ENCODE measurements around the gene C15orf39.

Gene C15orf39

DNA sequence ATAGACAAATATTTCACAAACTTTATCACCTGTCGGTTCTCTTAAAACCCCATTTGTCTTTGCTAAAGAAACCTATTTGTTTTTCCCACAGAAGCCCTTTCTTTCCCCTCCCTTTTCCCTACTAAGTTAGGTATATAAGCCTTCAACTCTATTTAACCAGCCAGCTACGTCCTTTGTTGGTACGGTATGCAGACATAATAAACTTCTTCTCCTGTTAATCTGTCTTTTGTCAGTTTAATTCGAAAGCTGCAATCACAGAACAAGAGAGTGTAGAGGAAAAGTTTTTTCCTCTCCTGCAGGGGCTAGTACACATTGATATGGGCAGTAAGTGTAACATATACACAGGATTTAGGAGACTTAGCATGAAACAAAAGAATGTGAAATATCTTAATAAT, 21.9 kb upstream of the C15orf39 start:
- no peak overlapping the region for H3K4me3 ChIP-seq (ENCODE audit: low read length)
- H3K36me3 ChIP-seq (replicated peaks; ENCODE audit: low read depth, low read length) = no peaks in the 10 kb centered on the region
- peaks cover 3% of the 10 kb centered on the region; the same call in 1 of the 2 replicates for H3K4me1 ChIP-seq (ENCODE audit: low read length)
- peaks cover 48% of the 10 kb centered on the region for H3K27me3 ChIP-seq (ENCODE audit: low read depth, low read length)
- no peaks in the 10 kb centered on the region for H3K79me2 ChIP-seq (ENCODE audit: low read length)
- no peak overlapping the region for H3K27ac ChIP-seq (ENCODE audit: low read length)
- TF ChIP-seq, protein P1, sequence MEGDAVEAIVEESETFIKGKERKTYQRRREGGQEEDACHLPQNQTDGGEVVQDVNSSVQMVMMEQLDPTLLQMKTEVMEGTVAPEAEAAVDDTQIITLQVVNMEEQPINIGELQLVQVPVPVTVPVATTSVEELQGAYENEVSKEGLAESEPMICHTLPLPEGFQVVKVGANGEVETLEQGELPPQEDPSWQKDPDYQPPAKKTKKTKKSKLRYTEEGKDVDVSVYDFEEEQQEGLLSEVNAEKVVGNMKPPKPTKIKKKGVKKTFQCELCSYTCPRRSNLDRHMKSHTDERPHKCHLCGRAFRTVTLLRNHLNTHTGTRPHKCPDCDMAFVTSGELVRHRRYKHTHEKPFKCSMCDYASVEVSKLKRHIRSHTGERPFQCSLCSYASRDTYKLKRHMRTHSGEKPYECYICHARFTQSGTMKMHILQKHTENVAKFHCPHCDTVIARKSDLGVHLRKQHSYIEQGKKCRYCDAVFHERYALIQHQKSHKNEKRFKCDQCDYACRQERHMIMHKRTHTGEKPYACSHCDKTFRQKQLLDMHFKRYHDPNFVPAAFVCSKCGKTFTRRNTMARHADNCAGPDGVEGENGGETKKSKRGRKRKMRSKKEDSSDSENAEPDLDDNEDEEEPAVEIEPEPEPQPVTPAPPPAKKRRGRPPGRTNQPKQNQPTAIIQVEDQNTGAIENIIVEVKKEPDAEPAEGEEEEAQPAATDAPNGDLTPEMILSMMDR (IDR thresholded peaks at IDR 0.05; ENCODE audit: low read depth, low read length) = no peak
- TF ChIP-seq EZH2phosphoT487 (IDR thresholded peaks at IDR 0.05; ENCODE audit: low read depth) = no peak
- H3K9me3 ChIP-seq (ENCODE audit: insufficient read depth, low read length) = no peaks in the 10 kb centered on the region
- H2AFZ ChIP-seq (ENCODE audit: low read depth, low read length) = no peak overlapping the region
- no peak overlapping the region for H3K4me2 ChIP-seq (ENCODE audit: low read length)
- no peak overlapping the region for H3K9ac ChIP-seq (ENCODE audit: low read length)
- H4K20me1 ChIP-seq (ENCODE audit: insufficient read depth, low read length) = no peaks in the 10 kb centered on the region

DNA sequence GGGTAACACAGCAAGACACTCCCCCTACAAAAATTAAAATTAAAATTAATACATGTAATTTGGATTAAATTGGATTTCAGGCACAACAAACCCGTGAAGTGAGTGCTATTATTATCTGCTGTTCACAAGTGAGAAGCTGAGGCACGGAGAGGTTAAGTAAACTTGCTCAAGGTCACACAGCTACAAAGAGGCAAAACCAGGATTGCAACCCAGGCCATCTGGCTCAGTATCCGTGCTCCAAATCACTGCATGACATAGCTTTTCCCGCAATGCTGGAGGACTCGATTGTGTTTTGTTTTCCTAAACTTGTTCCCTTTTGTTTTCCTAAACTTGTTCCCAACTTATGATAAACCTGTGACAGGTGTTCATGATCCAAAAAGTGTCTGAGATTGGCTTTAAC, 19.9 kb upstream of the C15orf39 start:
- Histone ChIP-seq H3K79me2 (ENCODE audit: low read length) (no peaks in the 10 kb centered on the region), H3K4me2 (ENCODE audit: low read length) (no peak overlapping the region), H2AFZ (ENCODE audit: low read depth, low read length) (no peak overlapping the region), H3K9me3 (ENCODE audit: insufficient read depth, low read length) (no peaks in the 10 kb centered on the region), H3K36me3 (replicated peaks; ENCODE audit: low read depth, low read length) (no peaks in the 10 kb centered on the region), H3K27ac (ENCODE audit: low read length) (no peak overlapping the region), H3K9ac (ENCODE audit: low read length) (no peak overlapping the region), H3K27me3 (ENCODE audit: low read depth, low read length) (peaks cover 44% of the 10 kb centered on the region), H4K20me1 (ENCODE audit: insufficient read depth, low read length) (no peaks in the 10 kb centered on the region), H3K4me3 (ENCODE audit: low read length) (no peak overlapping the region), H3K4me1 (ENCODE audit: low read length) (peaks cover 3% of the 10 kb centered on the region; the same call in 1 of the 2 replicates)
- TF ChIP-seq, protein P1 (IDR thresholded peaks at IDR 0.05; ENCODE audit: low read depth, low read length) = no peak
- no peak for TF ChIP-seq EZH2phosphoT487 (IDR thresholded peaks at IDR 0.05; ENCODE audit: low read depth)

DNA sequence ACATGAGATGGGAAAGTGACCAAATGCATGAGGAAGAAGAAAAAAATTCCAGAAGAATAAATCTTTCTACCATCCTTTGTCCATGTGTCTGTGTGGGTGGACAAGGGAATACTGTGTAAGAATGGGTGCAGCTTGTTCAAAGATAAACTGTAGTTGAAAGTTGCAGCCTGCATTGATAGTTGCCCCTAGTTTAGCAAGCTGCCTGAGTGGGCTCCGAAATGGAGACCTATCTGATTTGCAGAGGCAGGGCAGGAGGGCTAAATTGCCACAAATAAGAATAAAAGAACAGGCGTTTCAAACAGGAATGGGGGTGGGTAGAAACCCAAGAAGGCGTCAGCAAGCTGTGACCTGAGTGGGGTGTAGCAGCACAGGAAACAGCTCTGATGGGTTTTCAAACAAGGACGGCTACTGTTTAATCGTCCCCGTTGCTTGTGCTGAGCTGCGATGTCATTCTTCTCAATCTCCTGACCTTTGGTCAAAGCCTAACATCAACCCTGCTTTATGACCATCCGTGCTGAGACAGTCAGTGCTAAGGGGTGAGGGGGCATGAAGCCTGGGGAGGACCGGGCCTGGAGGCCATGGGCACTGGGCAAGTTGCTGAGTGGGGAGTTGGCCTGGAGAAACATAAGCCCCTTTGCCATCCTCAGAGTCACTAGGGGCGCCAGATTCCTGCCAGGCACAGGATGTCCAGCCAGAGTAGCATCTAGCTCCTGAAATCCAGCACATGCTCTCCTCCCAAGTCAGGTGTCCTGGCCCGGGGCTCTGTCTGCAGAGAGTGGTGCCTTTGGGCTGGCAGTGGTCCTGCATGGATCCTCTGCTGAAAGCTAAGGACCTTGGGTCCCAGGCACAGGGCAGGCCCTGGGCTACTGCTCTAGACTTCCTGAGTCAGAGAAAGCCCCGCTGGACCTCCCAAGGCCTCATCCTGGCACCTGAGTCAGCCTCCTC, 19.2 kb upstream of the C15orf39 start:
- Histone ChIP-seq H3K4me1 (ENCODE audit: low read length) (peaks cover 3% of the 10 kb centered on the region; the same call in 1 of the 2 replicates), H3K4me3 (ENCODE audit: low read length) (no peak overlapping the region), H3K9me3 (ENCODE audit: insufficient read depth, low read length) (no peaks in the 10 kb centered on the region), H3K27me3 (ENCODE audit: low read depth, low read length) (peaks cover 41% of the 10 kb centered on the region), H3K9ac (ENCODE audit: low read length) (no peak overlapping the region), H2AFZ (ENCODE audit: low read depth, low read length) (no peak overlapping the region), H3K36me3 (replicated peaks; ENCODE audit: low read depth, low read length) (no peaks in the 10 kb centered on the region), H3K79me2 (ENCODE audit: low read length) (no peaks in the 10 kb centered on the region), H3K4me2 (ENCODE audit: low read length) (no peak overlapping the region), H4K20me1 (ENCODE audit: insufficient read depth, low read length) (no peaks in the 10 kb centered on the region), H3K27ac (ENCODE audit: low read length) (no peak overlapping the region)
- no peak for TF ChIP-seq EZH2phosphoT487 (IDR thresholded peaks at IDR 0.05; ENCODE audit: low read depth)
- TF ChIP-seq, protein P1 (IDR thresholded peaks at IDR 0.05; ENCODE audit: low read depth, low read length) = peak; percentile 27

DNA sequence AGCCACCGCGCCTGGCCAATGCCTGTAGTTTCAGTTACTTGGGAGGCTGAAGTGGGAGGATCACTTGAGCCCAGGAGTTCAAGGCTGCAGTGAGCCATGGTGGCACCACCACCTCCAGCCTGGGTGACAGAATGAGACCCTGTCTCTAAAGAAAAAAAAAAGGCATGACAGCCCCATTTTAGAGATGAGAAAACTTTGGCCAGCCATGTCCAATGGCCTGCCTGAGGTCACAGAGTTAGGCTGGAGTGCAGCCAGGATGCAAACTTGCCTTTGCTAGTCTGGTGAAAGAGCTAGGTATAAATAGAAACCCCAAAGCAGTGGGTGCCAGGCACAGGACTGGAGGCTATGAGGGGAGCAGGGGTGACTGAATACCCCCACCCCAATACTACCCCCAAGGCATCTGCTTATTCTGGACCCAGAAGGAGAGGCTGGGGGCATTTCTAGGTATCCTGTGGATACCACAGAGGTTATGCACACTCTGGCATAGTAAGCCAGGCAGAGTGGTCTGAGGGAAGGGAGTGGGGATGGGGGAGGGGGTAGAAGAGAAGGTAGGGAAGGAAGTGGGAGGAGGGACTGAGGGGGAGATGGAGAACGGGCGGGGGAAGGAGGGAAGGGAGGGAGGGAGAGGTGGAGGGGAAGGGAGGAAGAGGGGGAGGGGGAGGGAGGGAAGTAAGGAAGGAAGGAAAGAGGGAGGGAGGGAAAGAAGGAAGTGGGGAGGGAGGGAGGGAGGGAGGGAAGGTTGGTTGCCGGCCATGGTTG, 16.2 kb upstream of the C15orf39 start:
- Histone ChIP-seq H3K9me3 (ENCODE audit: insufficient read depth, low read length) (no peaks in the 10 kb centered on the region), H3K36me3 (replicated peaks; ENCODE audit: low read depth, low read length) (no peaks in the 10 kb centered on the region), H4K20me1 (ENCODE audit: insufficient read depth, low read length) (no peaks in the 10 kb centered on the region), H3K4me2 (ENCODE audit: low read length) (no peak overlapping the region), H3K27me3 (ENCODE audit: low read depth, low read length) (peaks cover 24% of the 10 kb centered on the region), H3K4me3 (ENCODE audit: low read length) (no peak overlapping the region), H3K4me1 (ENCODE audit: low read length) (peaks cover 3% of the 10 kb centered on the region; the same call in 1 of the 2 replicates), H3K79me2 (ENCODE audit: low read length) (no peaks in the 10 kb centered on the region), H3K27ac (ENCODE audit: low read length) (no peak overlapping the region), H2AFZ (ENCODE audit: low read depth, low read length) (no peak overlapping the region), H3K9ac (ENCODE audit: low read length) (no peak overlapping the region)
- no peak for TF ChIP-seq EZH2phosphoT487 (IDR thresholded peaks at IDR 0.05; ENCODE audit: low read depth)
- TF ChIP-seq, protein P1 (IDR thresholded peaks at IDR 0.05; ENCODE audit: low read depth, low read length) = no peak

All from OCI-LY3 (cell line).